HG03520 (cell line): Measurements from ENCODE around the gene PDE4D.
"Not testable (repeated sequence)": the region's sequence is repeated elsewhere in the genome, so short reads cannot be mapped to it uniquely, and the experiment has no call there.

ENCODE experiments used
- ATAC-seq: cut with Tn5 transposase; IDR thresholded peaks from one replicate; pipeline ENCODE4 v1.9.1; 2021; ENCODE audit warnings: mild to moderate bottlenecking, moderate library complexity; ENCODE audit not compliant: unreplicated experiment

The PDE4D gene

GRCh38 chr5:59487068-59487686 lies 406.3 kb downstream of the PDE4D start:
- ATAC-seq, result no peak

GRCh38 chr5:59486508-59486907 lies 407.0 kb downstream of the PDE4D start:
- no peak for ATAC-seq

- ATAC-seq, result no peak
Observed at GRCh38 chr5:59485629-59486439, 407.7 kb downstream of the PDE4D start.

GRCh38 chr5:59485107-59485506 lies 408.4 kb downstream of the PDE4D start:
- no peak for ATAC-seq

GRCh38 chr5:59484618-59485017 lies 408.9 kb downstream of the PDE4D start:
- ATAC-seq, result no peak

- ATAC-seq, result no peak
Observed at GRCh38 chr5:59483971-59484472, 409.5 kb downstream of the PDE4D start.

- no peak for ATAC-seq
Observed at GRCh38 chr5:59479086-59479485, 414.4 kb downstream of the PDE4D start.

- ATAC-seq, result no peak
Observed at GRCh38 chr5:59474324-59474723, 419.2 kb downstream of the PDE4D start.

GRCh38 chr5:59473611-59474010 lies 419.9 kb downstream of the PDE4D start:
- no peak for ATAC-seq

GRCh38 chr5:59471463-59471862 lies 422.1 kb downstream of the PDE4D start:
- no peak for ATAC-seq

- ATAC-seq, result no peak
Observed at GRCh38 chr5:59467969-59468368, 425.6 kb downstream of the PDE4D start.

GRCh38 chr5:59466271-59466670 lies 427.3 kb downstream of the PDE4D start:
- ATAC-seq, result no peak

- no peak for ATAC-seq
Observed at GRCh38 chr5:59464969-59465368, 428.6 kb downstream of the PDE4D start.

- not testable (repeated sequence) for ATAC-seq
Observed at GRCh38 chr5:59463618-59464166, 429.8 kb downstream of the PDE4D start.

GRCh38 chr5:59462956-59463355 lies 430.6 kb downstream of the PDE4D start:
- no peak for ATAC-seq

- ATAC-seq, result no peak
Observed at GRCh38 chr5:59460368-59461153, 433.0 kb downstream of the PDE4D start.

- ATAC-seq, result no peak
Observed at GRCh38 chr5:59458966-59459729, 434.4 kb downstream of the PDE4D start.

- ATAC-seq, result no peak
Observed at GRCh38 chr5:59458321-59458720, 435.2 kb downstream of the PDE4D start.

- ATAC-seq, result no peak
Observed at GRCh38 chr5:59449905-59450644, 443.5 kb downstream of the PDE4D start.

GRCh38 chr5:59446356-59446755 lies 447.2 kb downstream of the PDE4D start:
- no peak for ATAC-seq
